MM.1S (cell line): ENCODE measurements around the gene DYNC1I1.

Experiments used
- DNase-seq: peaks from one replicate; pipeline ENCODE4 v3.0.0-alpha.2; 2015
- H2AFZ ChIP-seq: fragments of 300-600 bp; sonication (generic); 2 replicates; pipeline ENCODE4 v1.6.0; 2016; ENCODE audit warnings: antibody characterized with exemption, low read length
- H3F3A ChIP-seq: fragments of 300-600 bp; sonication (generic); 2 replicates; pipeline ENCODE4 v1.6.1; 2016; ENCODE audit warnings: mild to moderate bottlenecking, antibody characterized with exemption, low read length, moderate library complexity, mixed read lengths; ENCODE audit not compliant: insufficient read depth
- H3K27ac ChIP-seq: fragments of 300-600 bp; sonication (generic); 2 replicates; pipeline ENCODE4 v1.5.1; 2016; ENCODE audit warnings: mild to moderate bottlenecking, low read length
- H3K27me3 ChIP-seq: fragments of 300-600 bp; sonication (generic); replicated peaks from 2 replicates; pipeline ENCODE4 v1.6.0; 2016; ENCODE audit warnings: low read length; ENCODE audit not compliant: insufficient read depth
- H3K36me3 ChIP-seq: fragments of 300-600 bp; sonication (generic); replicated peaks from 2 replicates; pipeline ENCODE4 v1.6.1; 2016; ENCODE audit warnings: mild to moderate bottlenecking, low read length, mixed read lengths; ENCODE audit not compliant: insufficient read depth
- H3K4me1 ChIP-seq: fragments of 300-600 bp; sonication (generic); 2 replicates; pipeline ENCODE4 v1.6.1; 2016; ENCODE audit warnings: low read length, mixed read lengths
- H3K4me2 ChIP-seq: fragments of 300-600 bp; sonication (generic); 2 replicates; pipeline ENCODE4 v1.6.0; 2016; ENCODE audit warnings: low read depth, low read length
- H3K4me3 ChIP-seq: fragments of 300-600 bp; sonication (generic); 2 replicates; pipeline ENCODE4 v1.5.1; 2016; ENCODE audit warnings: low read length, mixed read lengths
- H3K79me2 ChIP-seq: fragments of 300-600 bp; sonication (generic); 2 replicates; pipeline ENCODE4 v1.6.1; 2016; ENCODE audit warnings: mixed run types, low read length, mixed read lengths
- H3K9ac ChIP-seq: fragments of 300-600 bp; sonication (generic); 2 replicates; pipeline ENCODE4 v1.6.1; 2016; ENCODE audit warnings: low read length, mixed read lengths
- H3K9me2 ChIP-seq: fragments of 300-600 bp; sonication (generic); replicated peaks from 2 replicates; pipeline ENCODE4 v1.6.1; 2016; ENCODE audit warnings: mild to moderate bottlenecking, low read length, mixed read lengths; ENCODE audit not compliant: insufficient read depth
- H3K9me3 ChIP-seq: fragments of 300-600 bp; sonication (generic); replicated peaks from 2 replicates; pipeline ENCODE4 v1.6.1; 2016; ENCODE audit warnings: mild to moderate bottlenecking, low read length, mixed read lengths; ENCODE audit not compliant: insufficient read depth
- H4K20me1 ChIP-seq: fragments of 300-600 bp; sonication (generic); 2 replicates; pipeline ENCODE4 v1.6.1; 2016; ENCODE audit warnings: mild to moderate bottlenecking, low read length, moderate library complexity, mixed read lengths; ENCODE audit not compliant: insufficient read depth
- EZH2 ChIP-seq: fragments of 300-600 bp; sonication (generic); optimal IDR thresholded peaks from 2 replicates; pipeline ENCODE3; 2017; ENCODE audit warnings: low read depth, mild to moderate bottlenecking, antibody characterized with exemption, low read length, mixed read lengths
- EZH2phosphoT487 ChIP-seq: fragments of 300-600 bp; sonication (generic); IDR thresholded peaks from 2 replicates; pipeline ENCODE4 v1.6.1; 2018; ENCODE audit warnings: antibody characterized with exemption, low read length
- TF ChIP-seq, protein P1 (sequence below): fragments of 300-600 bp; sonication (generic); IDR thresholded peaks from 2 replicates; pipeline ENCODE4 v1.5.1; 2016; ENCODE audit warnings: antibody characterized with exemption, low read length, mixed read lengths

Gene DYNC1I1

DNA sequence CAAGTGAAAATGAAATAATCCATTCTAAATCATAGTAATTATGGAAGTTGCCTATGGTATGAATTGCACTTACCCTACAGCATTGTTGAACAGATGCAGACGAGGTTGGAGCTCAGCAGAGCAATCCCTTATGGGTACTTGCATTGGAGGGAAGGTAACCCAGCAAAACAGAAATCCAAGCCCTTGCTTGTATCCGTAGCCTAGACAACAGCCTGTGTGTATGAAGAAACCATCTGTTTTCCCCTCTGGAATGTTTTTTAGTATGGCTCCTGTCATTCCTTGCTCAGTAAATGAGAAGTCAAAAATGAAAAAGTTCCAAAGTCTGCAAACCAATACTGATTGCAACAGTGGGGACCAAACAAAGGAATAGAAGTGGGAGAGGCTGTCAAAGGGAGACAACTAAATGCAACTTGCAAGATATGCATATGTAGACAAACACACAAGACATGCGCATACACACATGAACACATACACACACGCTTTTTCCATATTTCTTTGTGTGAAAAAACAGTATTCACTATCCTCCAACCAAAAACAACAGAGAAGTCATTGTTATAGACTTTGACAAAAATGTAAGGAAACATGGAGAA is 260.8 kb downstream of the DYNC1I1 start:
- no peaks in the 10 kb centered on the region for H3K9me2 ChIP-seq
- TF ChIP-seq, protein P1, sequence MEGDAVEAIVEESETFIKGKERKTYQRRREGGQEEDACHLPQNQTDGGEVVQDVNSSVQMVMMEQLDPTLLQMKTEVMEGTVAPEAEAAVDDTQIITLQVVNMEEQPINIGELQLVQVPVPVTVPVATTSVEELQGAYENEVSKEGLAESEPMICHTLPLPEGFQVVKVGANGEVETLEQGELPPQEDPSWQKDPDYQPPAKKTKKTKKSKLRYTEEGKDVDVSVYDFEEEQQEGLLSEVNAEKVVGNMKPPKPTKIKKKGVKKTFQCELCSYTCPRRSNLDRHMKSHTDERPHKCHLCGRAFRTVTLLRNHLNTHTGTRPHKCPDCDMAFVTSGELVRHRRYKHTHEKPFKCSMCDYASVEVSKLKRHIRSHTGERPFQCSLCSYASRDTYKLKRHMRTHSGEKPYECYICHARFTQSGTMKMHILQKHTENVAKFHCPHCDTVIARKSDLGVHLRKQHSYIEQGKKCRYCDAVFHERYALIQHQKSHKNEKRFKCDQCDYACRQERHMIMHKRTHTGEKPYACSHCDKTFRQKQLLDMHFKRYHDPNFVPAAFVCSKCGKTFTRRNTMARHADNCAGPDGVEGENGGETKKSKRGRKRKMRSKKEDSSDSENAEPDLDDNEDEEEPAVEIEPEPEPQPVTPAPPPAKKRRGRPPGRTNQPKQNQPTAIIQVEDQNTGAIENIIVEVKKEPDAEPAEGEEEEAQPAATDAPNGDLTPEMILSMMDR: no peak
- TF ChIP-seq EZH2phosphoT487 (no peak), EZH2 (no peak)
- no peaks in the 10 kb centered on the region for H3K79me2 ChIP-seq
- no peaks in the 10 kb centered on the region for H3K36me3 ChIP-seq
- no peak overlapping the region for H3K4me2 ChIP-seq
- no peak overlapping the region for H3K27ac ChIP-seq
- H3K9ac ChIP-seq: no peak overlapping the region
- no peaks in the 10 kb centered on the region for H4K20me1 ChIP-seq
- H2AFZ ChIP-seq: no peak overlapping the region
- no peaks in the 10 kb centered on the region for H3K4me1 ChIP-seq
- H3F3A ChIP-seq: no peaks in the 10 kb centered on the region
- H3K4me3 ChIP-seq: no peak overlapping the region
- no peaks in the 10 kb centered on the region for H3K9me3 ChIP-seq
- DNase-seq: no peak
- H3K27me3 ChIP-seq: no peaks in the 10 kb centered on the region

DNA sequence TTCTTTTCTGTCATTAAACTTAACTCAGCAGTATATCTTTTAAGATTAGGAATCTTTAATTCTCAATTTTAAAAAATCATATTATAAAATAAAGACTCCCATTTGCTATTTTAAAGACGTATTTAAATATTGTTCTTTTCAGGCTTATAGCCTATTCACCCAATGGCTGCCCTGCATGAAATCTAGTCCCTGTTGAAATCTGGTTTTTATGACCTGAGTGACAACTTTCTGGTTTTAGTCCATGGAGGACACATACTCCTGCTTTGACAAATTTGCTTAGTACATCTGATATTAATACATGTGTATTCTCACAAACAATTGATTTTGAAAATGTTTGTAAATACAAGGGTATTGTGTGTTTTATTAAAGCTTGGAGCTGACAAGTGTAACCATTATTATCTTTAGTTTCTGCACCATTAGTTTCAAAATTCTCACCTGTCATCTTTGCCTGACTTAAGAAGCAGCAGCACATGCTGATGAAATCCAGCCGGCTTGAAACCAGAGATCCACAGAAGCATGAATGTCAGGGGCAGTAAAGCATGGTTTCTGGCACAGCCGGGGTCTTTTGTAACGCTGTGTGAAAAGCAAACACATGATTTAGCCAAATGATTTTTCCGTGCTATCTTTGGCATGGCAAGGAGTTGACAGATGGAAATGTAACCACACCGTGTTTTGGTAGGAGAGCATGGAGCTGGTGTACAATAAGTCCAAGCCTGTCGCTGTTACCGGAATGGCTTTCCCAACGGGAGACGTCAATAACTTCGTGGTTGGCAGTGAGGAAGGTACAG is 262.8 kb downstream of the DYNC1I1 start:
- Histone ChIP-seq H3K36me3 (no peaks in the 10 kb centered on the region), H3K27me3 (no peaks in the 10 kb centered on the region), H3K79me2 (no peaks in the 10 kb centered on the region), H3K9me2 (no peaks in the 10 kb centered on the region), H3K27ac (no peak overlapping the region), H3K4me3 (no peak overlapping the region), H3K4me2 (no peak overlapping the region), H4K20me1 (no peaks in the 10 kb centered on the region), H3K9me3 (no peaks in the 10 kb centered on the region), H2AFZ (no peak overlapping the region), H3F3A (no peaks in the 10 kb centered on the region), H3K9ac (no peak overlapping the region), H3K4me1 (no peaks in the 10 kb centered on the region)
- no peak for DNase-seq
- TF ChIP-seq EZH2phosphoT487 (no peak), EZH2 (no peak)
- TF ChIP-seq, protein P1: no peak

DNA sequence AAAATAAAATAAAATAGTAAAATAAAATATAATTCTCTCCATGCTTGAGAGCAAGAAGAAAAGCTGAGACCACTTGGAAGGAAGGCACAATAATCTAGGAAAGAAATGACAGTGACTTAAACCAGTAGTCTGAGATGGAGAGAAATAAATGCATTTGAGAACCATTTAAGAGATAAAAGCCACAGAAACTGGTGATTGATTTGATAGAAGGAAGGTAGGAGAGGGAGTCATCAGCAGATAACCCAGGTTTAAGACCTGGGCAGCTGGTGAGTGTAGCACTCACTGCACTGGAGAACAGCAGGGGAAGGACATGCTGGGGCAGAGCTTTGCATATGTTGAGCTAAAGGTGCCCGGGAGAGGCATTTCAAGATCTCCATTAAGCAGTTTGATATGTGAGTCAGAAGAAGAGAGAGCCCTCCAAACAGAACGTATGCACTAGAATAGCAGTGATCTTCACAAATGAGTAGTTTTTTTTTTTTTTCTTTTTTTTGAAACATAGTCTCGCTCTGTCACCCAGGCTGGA is 268.0 kb downstream of the DYNC1I1 start:
- TF ChIP-seq, protein P1: no peak
- TF ChIP-seq EZH2 (no peak), EZH2phosphoT487 (no peak)
- DNase-seq: no peak
- H3K27me3 ChIP-seq: no peaks in the 10 kb centered on the region
- no peaks in the 10 kb centered on the region for H3F3A ChIP-seq
- H3K9ac ChIP-seq: no peak overlapping the region
- H4K20me1 ChIP-seq: no peaks in the 10 kb centered on the region
- H3K27ac ChIP-seq: no peak overlapping the region
- no peak overlapping the region for H3K4me2 ChIP-seq
- H3K4me1 ChIP-seq: no peaks in the 10 kb centered on the region
- no peak overlapping the region for H2AFZ ChIP-seq
- H3K79me2 ChIP-seq: no peaks in the 10 kb centered on the region
- no peaks in the 10 kb centered on the region for H3K36me3 ChIP-seq
- H3K9me3 ChIP-seq: no peaks in the 10 kb centered on the region
- H3K9me2 ChIP-seq: no peaks in the 10 kb centered on the region
- no peak overlapping the region for H3K4me3 ChIP-seq
